Endodermal cell (in vitro differentiated cells): Measurements from ENCODE around the gene USP33. TPM values are rescaled to one million over a fixed set of nuclear protein-coding genes. Genes with fewer than 3 reads are reported as not detected.

Source experiments
- DNase-seq: peaks from one replicate; pipeline ENCODE4 v3.0.0-alpha.2; 2017
- H3K27ac ChIP-seq: 2 replicates; pipeline ENCODE4 v1.5.1; 2013; ENCODE audit warnings: mild to moderate bottlenecking, low read depth, low read length, moderate library complexity
- H3K27me3 ChIP-seq: 2 replicates; pipeline ENCODE4 v1.6.1; 2013; ENCODE audit warnings: mild to moderate bottlenecking, low read length, moderate library complexity; ENCODE audit not compliant: insufficient read depth, control insufficient read depth, poor library complexity, severe bottlenecking
- H3K36me3 ChIP-seq: 2 replicates; pipeline ENCODE4 v1.7.0; 2013; ENCODE audit warnings: mild to moderate bottlenecking, low read length, moderate library complexity; ENCODE audit not compliant: control insufficient read depth, insufficient read depth
- H3K4me1 ChIP-seq: one replicate; pipeline ENCODE4 v1.7.0; 2013; ENCODE audit warnings: low read length; ENCODE audit not compliant: control insufficient read depth, insufficient read depth
- H3K4me3 ChIP-seq: 2 replicates; pipeline ENCODE4 v1.5.1; 2013; ENCODE audit warnings: mild to moderate bottlenecking, low read length, moderate library complexity
- H3K9ac ChIP-seq: 2 replicates; pipeline ENCODE4 v1.6.1; 2013; ENCODE audit warnings: mild to moderate bottlenecking, low read length, moderate library complexity; ENCODE audit not compliant: poor library complexity, severe bottlenecking; ENCODE audit errors: extremely low read depth
- H3K9me3 ChIP-seq: 2 replicates; pipeline ENCODE4 v1.6.1; 2013; ENCODE audit warnings: mild to moderate bottlenecking, low read length, moderate library complexity; ENCODE audit not compliant: control insufficient read depth
- H3K27ac Mint-ChIP-seq: 2 replicates; pipeline ENCODE4 v1.8.0; 2020; ENCODE audit warnings: mixed read lengths
- H3K27me3 Mint-ChIP-seq: 2 replicates; pipeline ENCODE4 v1.8.0; 2021; ENCODE audit warnings: mild to moderate bottlenecking, mixed read lengths; ENCODE audit not compliant: insufficient read depth
- H3K36me3 Mint-ChIP-seq: 2 replicates; pipeline ENCODE4 v1.8.0; 2020; ENCODE audit warnings: low read depth, mixed read lengths
- H3K4me1 Mint-ChIP-seq: 2 replicates; pipeline ENCODE4 v1.8.0; 2020; ENCODE audit warnings: mixed read lengths
- H3K4me3 Mint-ChIP-seq: 2 replicates; pipeline ENCODE4 v1.8.0; 2020; ENCODE audit warnings: mild to moderate bottlenecking, moderate library complexity, mixed read lengths
- H3K9me3 Mint-ChIP-seq: 2 replicates; pipeline ENCODE4 v1.8.0; 2020; ENCODE audit warnings: mild to moderate bottlenecking, mixed read lengths
- CTCF ChIP-seq: fragments of 200-600 bp; sonication (generic); conservative IDR thresholded peaks from 2 replicates; pipeline ENCODE4 v1.5.0; 2021; ENCODE audit warnings: antibody characterized with exemption, mild to moderate bottlenecking
- WGBS, 2 experiments: methylation state at CpG; one replicate each; pipeline versions ENCODE4 v1.1.5 to v1.1.7; 2013; ENCODE audit warnings: missing lambda C conversion rate in 2 of 2, mixed read lengths in 1 of 2; ENCODE audit not compliant: insufficient coverage in 1 of 2, insufficient read length in 1 of 2; 5-methylcytosine and 5-hydroxymethylcytosine counted together
- total RNA-seq, 2 donors: library from RNA; stranded (reverse); fragmentation: NEBNext Ultra II Directional in 1 of 2; extraction: Animal tissue kit (Norgen Biotek cat#: 25700) in 1 of 2; gene quantifications; 2 replicates in 1 of 2; 3 replicates in 1 of 2; pipeline ENCODE4 v1.2.1, GENCODE V29; 2021

Gene USP33
- total RNA-seq, 2 donors from 2014 or later = 61.8 to 67.6 TPM

DNA sequence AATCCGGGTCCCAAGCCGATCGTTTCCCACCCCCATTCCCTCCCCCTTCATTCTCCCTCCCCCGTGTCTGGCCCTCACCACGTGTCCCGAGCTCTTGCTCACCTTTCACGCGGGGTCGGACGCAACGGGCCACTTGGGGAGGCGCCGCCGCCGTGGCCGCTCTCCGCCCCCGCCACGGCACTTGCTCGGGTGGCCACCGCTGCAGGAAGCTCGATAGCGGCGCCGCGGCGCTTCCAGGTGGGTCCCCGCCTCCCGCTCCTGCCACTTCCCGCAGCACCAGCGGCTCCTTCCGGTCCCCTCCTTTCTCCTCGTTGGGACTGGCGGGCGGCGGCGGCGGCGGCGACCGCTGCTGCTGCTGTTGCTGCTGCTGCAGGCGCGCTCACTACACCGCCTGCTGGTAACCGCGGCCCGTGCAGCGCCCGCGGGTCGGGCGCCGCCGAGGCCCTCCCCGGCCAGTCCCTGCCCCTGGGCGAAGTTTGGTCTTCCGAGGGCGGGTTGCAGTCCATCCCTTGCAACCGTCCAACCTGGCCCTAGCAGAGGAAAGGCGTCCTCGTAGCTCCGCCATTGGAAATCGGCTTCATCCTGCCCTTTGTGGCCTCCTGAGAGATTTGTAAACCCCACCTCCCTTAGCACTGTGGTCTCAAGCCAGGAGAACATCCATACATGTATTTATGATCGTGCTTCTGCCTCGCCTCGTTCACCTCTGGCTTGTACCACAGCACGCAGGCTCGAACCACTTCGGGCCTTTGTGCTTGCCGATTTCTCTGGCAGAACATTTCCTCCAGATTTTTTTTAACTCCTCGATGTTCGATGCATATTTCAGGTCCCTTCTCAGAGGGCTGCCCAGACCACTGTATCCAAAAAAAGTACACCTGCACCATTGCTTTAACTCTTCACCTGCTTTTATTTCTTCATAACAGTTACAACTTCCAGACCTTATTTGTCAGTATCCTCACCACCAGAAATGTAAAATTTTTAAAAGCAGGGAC is 76.2 kb downstream of the USP33 start:
- no peaks in the 10 kb centered on the region for H3K27me3 Mint-ChIP-seq
- peaks cover 22% of the 10 kb centered on the region for H3K4me1 Mint-ChIP-seq
- Histone ChIP-seq H3K27ac (peak overlapping the region; percentile 98), H3K36me3 (no peaks in the 10 kb centered on the region), H3K4me1 (no peaks in the 10 kb centered on the region), H3K27me3 (no peaks in the 10 kb centered on the region), H3K9ac (peak overlapping the region; percentile 97), H3K4me3 (peak overlapping the region; percentile 99), H3K9me3 (no peaks in the 10 kb centered on the region)
- TF ChIP-seq CTCF = peak; percentile 95
- DNase-seq = peak; percentile 97
- peak overlapping the region; percentile 99 for H3K27ac Mint-ChIP-seq
- H3K4me3 Mint-ChIP-seq = peak overlapping the region; percentile 94
- no peaks in the 10 kb centered on the region for H3K9me3 Mint-ChIP-seq
- peaks cover 2% of the 10 kb centered on the region for H3K36me3 Mint-ChIP-seq
- 1 to 3% methylated on average over 27 to 72 of the region's 72 CpGs for WGBS, 2 experiments

DNA sequence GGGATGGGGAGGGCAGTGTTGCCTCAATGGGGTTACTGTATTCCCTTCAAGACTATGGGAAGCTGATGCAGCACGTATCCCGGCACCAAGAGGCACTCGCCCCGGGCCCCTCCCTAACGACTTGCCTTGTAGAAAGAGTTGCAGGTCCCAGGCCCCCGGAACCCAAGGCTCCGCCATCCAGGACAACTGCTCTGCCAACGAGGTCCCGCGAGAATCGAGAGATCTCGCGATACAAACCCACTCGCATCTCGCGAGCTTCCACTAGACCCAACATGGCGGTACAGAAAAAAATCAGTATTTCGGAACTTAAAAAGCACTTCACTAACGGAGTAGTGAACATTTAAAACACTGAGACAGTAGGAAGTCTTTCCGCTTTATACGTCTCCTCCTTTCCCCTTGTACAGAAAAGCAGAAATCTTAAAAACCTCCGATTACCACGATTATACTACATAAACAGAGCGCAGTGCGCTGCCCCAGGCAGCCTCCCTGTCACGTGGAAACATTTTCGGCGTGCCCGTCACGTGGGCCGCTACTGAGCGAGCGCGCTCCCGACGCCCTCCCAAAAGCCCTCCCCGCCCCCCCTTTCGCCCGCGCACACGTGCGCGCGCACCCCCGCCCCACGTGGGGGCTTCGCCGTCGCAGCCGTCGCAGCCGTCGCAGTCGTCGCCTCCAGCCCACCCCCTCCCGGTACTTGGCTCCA is 77.0 kb downstream of the USP33 start, which contains the start of gene ZZZ3:
TSS of gene ZZZ3 (minus strand) at position 199 of the 700 bp plus-strand sequence. CDS start 49,304 bp downstream, outside the sequence.
- peak; percentile 96 for DNase-seq
- H3K27me3 Mint-ChIP-seq = no peaks in the 10 kb centered on the region
- Histone ChIP-seq H3K4me1 (no peaks in the 10 kb centered on the region), H3K9ac (peak within 1 kb of the TSS; percentile 97), H3K36me3 (no peaks in the 10 kb centered on the region), H3K27me3 (no peaks in the 10 kb centered on the region), H3K9me3 (no peaks in the 10 kb centered on the region), H3K27ac (peak within 1 kb of the TSS; percentile 98), H3K4me3 (peak within 1 kb of the TSS; percentile 99)
- WGBS, 2 experiments = 0% methylated on average over 20 to 54 of the region's 56 CpGs
- H3K4me3 Mint-ChIP-seq = peak within 1 kb of the TSS; percentile 94
- peaks cover 22% of the 10 kb centered on the region for H3K4me1 Mint-ChIP-seq
- H3K36me3 Mint-ChIP-seq = peaks cover 2% of the 10 kb centered on the region
- peak within 1 kb of the TSS; percentile 99 for H3K27ac Mint-ChIP-seq
- TF ChIP-seq CTCF = no peak
- no peaks in the 10 kb centered on the region for H3K9me3 Mint-ChIP-seq

DNA sequence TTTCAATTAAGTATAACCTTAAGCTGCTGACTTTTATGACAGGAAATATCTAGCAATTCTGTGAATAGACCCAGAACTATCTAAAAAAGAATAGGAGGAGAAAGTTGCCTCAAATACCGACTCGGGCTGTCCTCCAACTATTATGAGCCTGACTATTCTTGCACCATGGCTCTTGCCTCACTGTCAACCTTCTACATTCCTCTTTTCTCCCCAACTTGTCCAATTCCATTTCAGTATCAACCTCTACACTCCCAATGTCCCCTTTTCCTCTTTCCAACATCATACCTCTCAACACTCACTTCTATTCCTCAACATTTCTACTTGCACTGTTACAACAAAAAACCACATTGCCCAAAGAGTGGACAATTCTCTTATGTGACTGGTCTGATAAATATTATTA is 79.5 kb downstream of the USP33 start:
- Histone ChIP-seq H3K36me3 (peaks cover 9% of the 10 kb centered on the region), H3K9ac (no peak overlapping the region), H3K27ac (no peak overlapping the region), H3K4me3 (peak overlapping the region; percentile 99), H3K9me3 (no peaks in the 10 kb centered on the region), H3K27me3 (no peaks in the 10 kb centered on the region), H3K4me1 (no peaks in the 10 kb centered on the region)
- TF ChIP-seq CTCF = no peak
- DNase-seq = no peak
- Mint-ChIP-seq H3K36me3 (no peaks in the 10 kb centered on the region), H3K4me1 (peaks cover 22% of the 10 kb centered on the region), H3K27me3 (no peaks in the 10 kb centered on the region), H3K4me3 (no peak overlapping the region), H3K27ac (no peak overlapping the region), H3K9me3 (no peaks in the 10 kb centered on the region)
- 97 to 100% methylated on average over 2 of the region's 2 CpGs for WGBS, 2 experiments
